ENCODE data around the gene SERF1B.
"Not testable (repeated sequence)": the region's sequence is repeated elsewhere in the genome, so short reads cannot be mapped to it uniquely, and the experiment has no call there.

The SERF1B gene

GRCh38 chr5:70025106-70025844 lies at the start of gene SERF1B:
Gene SERF1B, plus strand, starts transcription at chr5:70025251. Its CDS starts 201 bp downstream, at chr5:70025452.
- DNase-seq (ENCODE audit: low read depth, low spot score); H3K27ac ChIP-seq: not testable (repeated sequence)

- H3K27ac ChIP-seq; DNase-seq (ENCODE audit: low read depth, low spot score): not testable (repeated sequence)
Measured at GRCh38 chr5:69991713-69992112, 33.3 kb upstream of the SERF1B start.

GRCh38 chr5:69995535-69995934 lies 29.5 kb upstream of the SERF1B start:
- DNase-seq (ENCODE audit: low read depth, low spot score); H3K27ac ChIP-seq: not testable (repeated sequence)

DNA sequence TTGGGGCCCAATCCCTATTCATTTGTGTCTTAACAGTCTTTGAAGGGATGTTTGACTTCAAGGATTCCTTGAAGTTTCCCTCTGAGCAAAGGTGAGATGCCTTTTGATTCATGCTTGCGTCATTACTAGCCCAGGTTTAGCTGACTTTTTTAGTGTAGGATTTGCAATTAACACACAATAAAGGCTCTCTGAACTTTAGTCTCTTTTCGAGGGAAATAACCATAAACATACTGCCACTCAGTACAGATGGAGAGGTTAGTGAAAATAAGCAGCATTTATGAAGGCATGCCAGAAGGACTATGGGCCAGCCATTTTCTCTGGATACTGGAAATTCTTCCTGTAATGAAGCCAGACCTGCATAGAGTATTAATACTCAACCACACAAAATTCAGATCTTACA lies 4.4 kb upstream of the SERF1B start:
- not testable (repeated sequence) for DNase-seq (ENCODE audit: low read depth, low spot score); H3K27ac ChIP-seq

DNA sequence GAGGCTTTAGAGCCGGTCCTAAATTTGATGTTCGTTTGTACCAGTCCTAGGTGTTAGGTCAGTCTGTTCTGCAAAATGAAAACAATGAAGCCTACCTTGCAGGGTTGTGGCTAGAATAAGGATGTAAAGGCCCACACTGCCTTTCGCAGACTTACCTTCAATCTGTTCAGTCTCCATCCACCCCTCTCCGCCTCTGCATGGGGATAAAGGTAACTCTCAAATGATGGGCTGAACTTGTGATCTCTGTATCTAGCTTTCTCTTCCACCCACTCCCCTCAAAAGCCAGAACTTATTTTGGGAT lies 744 bp downstream of the SERF1B start:
- not testable (repeated sequence) for DNase-seq (ENCODE audit: low read depth, low spot score); H3K27ac ChIP-seq

DNA sequence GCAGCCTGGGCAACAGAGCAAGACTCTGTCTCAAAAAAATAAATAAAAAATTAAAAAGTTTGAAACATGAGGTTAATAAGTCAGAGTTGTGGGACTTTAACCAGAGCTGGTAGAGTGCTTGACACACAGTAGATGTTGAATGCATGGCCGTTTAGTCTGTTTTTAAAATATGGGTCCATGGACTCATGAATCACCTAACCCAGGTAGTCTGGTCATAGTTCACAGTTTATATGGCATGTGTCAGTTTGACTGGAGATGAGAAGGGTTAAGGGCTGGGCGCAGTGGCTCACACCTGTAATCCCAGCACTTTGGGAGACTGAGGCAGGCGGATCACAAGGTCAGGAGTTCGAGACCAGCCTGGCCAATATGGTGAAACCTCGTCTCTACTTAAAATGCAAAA lies 6.2 kb downstream of the SERF1B start:
- not testable (repeated sequence) for H3K27ac ChIP-seq; DNase-seq (ENCODE audit: low read depth, low spot score)

DNA sequence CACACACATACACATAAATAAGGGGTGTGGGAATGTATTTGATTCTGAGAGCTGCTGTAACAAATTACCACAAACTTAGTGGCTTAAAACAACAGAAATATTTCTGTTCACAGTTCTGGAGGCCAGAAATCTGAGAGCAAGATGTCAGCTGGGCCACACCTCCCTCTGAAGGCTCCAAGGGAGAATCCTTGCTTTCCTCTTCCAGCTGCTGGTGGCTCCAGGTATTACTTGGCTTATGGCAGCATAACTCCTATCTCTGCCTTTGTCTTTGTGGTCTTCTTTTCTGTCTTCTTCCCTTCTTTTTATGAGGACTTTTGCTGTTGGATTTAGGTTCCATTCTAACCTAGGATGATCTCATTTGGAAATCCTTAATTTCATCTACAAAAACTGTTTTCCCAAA lies 16.4 kb downstream of the SERF1B start:
- DNase-seq (ENCODE audit: low read depth, low spot score), result not testable (repeated sequence)

DNA sequence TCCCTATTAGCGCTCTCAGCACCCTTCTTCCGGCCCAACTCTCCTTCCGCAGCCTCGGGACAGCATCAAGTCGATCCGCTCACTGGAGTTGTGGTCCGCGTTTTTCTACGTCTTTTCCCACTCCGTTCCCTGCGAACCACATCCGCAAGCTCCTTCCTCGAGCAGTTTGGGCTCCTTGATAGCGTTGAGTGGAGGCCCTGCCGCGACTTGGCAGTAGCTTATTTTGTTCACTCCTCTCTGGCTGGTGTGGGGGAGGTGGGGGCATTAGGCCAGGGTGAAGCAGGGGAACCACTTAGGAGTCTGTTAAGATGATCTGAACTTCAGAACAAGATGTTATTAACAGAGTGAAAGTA lies 24.7 kb downstream of the SERF1B start:
- H3K27ac ChIP-seq, result not testable (repeated sequence)

More for the DNA sequence above, 16.4 kb downstream of the SERF1B start:
- not testable (repeated sequence) for H3K27ac ChIP-seq

GRCh38 chr5:70056289-70056942 lies 31.4 kb downstream of the SERF1B start:
- not testable (repeated sequence) for H3K27ac ChIP-seq; DNase-seq (ENCODE audit: low read depth, low spot score)

More for the DNA sequence above, 24.7 kb downstream of the SERF1B start:
- not testable (repeated sequence) for DNase-seq (ENCODE audit: low read depth, low spot score)

DNA sequence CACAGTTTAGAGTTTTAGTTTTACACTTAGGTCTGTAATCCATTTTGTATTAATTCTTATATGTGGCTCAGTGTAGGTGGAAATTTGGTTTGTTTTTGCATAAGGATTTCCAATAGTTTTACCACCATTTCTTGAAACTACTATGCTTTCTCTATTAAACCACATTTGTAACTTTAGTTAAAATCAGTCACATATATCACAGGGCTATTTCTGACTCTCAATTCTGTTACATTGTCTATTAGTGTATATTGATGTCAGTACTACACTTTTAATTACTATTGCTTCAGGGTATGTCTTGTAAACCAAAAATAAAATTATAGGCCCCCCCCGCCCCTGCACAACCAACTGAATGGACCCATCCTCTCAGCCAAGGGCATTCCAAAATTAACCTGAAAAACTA lies 32.1 kb downstream of the SERF1B start:
- DNase-seq (ENCODE audit: low read depth, low spot score); H3K27ac ChIP-seq: not testable (repeated sequence)

DNA sequence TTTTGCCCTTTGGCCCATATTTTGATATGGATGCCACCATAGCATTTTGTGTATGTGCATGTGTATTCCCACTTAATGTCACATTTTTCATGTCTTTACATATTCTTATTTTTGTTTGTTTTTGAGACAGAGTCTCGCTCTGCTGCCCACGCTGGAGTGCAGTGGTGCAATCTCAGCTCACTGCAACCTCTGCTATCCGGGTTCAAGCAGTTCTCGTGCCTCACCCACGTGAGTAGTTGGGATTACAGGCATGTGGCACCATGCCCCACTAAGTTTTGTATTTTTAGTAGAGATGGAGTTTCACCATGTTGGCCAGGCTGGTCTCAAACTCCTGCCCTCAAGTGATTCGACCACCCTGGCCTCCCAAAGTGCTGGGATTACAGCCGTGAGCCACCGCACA lies 52.6 kb downstream of the SERF1B start:
- DNase-seq (ENCODE audit: low read depth, low spot score); H3K27ac ChIP-seq: not testable (repeated sequence)

- H3K27ac ChIP-seq; DNase-seq (ENCODE audit: low read depth, low spot score): not testable (repeated sequence)
Measured at GRCh38 chr5:70088907-70089464, 63.9 kb downstream of the SERF1B start.

- not testable (repeated sequence) for DNase-seq (ENCODE audit: low read depth, low spot score); H3K27ac ChIP-seq
Measured at GRCh38 chr5:70091776-70092175, 66.7 kb downstream of the SERF1B start.

Data from epithelial cell of prostate (primary cell).